Astrocyte of the cerebellum (primary cell): ENCODE results near the gene GOLGA3.

Experiments used
- DNase-seq: peaks from one replicate; pipeline ENCODE4 v3.0.0-alpha.2; 2011; ENCODE audit warnings: low read depth
- H3K4me3 ChIP-seq: 2 replicates; pipeline ENCODE4 v1.5.1; 2011; ENCODE audit warnings: mild to moderate bottlenecking, low read depth, low read length, moderate library complexity
- in situ Hi-C: cut with HindIII; loops from 2 replicates; pipeline ENCODE4 v1.10.0; 2017; ENCODE audit warnings: low sequenced_read_pairs
- TF ChIP-seq, protein P1 (sequence below): IDR thresholded peaks from 2 replicates; pipeline ENCODE4 v1.5.1; 2012; ENCODE audit warnings: low read length, low read depth, moderate library complexity, mild to moderate bottlenecking; ENCODE audit errors: missing control alignments

GOLGA3 gene

DNA sequence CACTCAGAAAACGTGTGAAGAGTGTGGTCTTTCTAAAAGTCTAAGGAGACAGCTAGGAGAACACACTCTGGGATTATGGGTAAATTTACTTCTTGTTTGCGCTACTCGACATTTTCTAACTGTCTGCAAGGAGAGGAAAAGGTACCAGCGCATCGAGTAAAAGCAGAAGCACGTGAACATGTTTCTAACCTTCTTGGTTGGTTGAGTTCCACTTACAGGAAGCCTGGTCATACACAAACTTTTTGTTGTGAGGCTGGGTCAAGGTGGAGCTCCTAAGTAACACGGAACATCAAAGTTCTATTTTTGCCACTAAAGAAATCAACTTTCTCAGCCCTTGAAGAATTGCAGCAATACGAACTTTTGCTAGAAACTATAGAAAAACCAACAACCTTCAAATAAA is 87.0 kb downstream of the GOLGA3 start:
- H3K4me3 ChIP-seq = no peak overlapping the region
- TF ChIP-seq, protein P1, sequence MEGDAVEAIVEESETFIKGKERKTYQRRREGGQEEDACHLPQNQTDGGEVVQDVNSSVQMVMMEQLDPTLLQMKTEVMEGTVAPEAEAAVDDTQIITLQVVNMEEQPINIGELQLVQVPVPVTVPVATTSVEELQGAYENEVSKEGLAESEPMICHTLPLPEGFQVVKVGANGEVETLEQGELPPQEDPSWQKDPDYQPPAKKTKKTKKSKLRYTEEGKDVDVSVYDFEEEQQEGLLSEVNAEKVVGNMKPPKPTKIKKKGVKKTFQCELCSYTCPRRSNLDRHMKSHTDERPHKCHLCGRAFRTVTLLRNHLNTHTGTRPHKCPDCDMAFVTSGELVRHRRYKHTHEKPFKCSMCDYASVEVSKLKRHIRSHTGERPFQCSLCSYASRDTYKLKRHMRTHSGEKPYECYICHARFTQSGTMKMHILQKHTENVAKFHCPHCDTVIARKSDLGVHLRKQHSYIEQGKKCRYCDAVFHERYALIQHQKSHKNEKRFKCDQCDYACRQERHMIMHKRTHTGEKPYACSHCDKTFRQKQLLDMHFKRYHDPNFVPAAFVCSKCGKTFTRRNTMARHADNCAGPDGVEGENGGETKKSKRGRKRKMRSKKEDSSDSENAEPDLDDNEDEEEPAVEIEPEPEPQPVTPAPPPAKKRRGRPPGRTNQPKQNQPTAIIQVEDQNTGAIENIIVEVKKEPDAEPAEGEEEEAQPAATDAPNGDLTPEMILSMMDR = no peak
- in situ Hi-C loops = no loop called here
- no peak for DNase-seq

DNA sequence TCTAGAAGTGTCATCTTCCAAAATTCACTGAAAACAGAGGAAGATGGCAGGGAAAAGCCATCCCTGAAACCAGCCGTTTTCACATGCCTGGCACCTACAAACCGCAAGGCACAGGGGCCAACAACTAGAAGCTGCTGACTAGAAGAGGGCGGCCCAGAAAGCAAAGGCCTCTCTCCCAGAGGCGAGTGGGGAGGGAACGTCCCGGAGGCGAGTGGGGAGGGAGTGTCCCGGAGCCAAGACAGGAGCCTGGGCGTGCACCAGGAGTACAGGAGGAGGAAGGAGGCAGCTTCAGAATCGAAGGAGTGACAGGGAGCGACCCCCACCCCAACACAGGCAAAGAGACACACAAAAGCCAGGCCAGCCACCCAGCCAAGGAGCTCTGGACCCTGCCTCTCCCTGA is 88.0 kb downstream of the GOLGA3 start:
- in situ Hi-C loops = no loop called here
- no peak for DNase-seq
- TF ChIP-seq, protein P1 = no peak
- no peak overlapping the region for H3K4me3 ChIP-seq

GRCh38 chr12:132740313-132740646 is 88.4 kb downstream of the GOLGA3 start:
- in situ Hi-C loops = no loop called here
- DNase-seq = no peak
- no peak overlapping the region for H3K4me3 ChIP-seq
- TF ChIP-seq, protein P1 = no peak

DNA sequence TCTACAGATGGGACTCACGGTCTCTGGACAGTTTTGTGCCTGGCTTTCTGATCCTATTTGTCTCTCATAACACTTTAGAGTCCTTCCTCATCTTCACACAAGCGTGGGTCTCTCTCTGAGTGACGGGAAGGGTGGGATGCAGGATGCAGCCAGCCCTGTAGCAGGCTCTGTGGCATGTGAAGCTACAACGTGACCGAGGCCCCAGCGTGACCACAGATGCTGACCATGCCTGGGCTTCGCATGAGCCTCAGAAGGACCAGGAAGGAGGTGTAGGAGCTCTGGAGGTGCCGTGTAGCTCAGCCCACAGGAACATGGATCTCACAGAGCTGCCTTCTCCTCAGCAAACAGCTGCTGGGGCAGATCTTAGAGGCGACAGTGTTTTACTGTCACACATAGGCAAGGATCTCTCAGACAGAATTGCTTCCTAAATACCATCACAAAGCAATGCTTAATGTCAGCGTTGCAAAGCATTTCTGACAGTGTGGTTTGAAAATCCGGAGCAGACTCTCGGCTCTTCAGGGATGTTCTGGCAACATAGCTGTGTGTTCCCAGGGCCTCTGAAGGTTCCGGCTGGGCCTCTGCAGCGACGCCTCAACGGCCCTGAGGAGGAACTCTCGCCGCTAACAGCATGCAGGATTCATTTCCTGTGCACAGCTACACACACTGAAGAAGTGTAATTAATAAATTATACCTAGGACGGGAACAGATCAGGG is 88.9 kb downstream of the GOLGA3 start:
- no peak for DNase-seq

GRCh38 chr12:132736913-132737312 is 91.8 kb downstream of the GOLGA3 start:
- in situ Hi-C loops = loop anchor here (5.0 kb wide), 1 partner anchor 75 kb away; no protein-coding TSS in a partner anchor
- H3K4me3 ChIP-seq = no peak overlapping the region
- TF ChIP-seq, protein P1 = no peak
- DNase-seq = no peak

More for the DNA sequence above, 88.9 kb downstream of the GOLGA3 start:
- in situ Hi-C loops = loop anchor here (5.0 kb wide), 1 partner anchor 73 kb away; no protein-coding TSS in a partner anchor
- TF ChIP-seq, protein P1 = no peak
- no peak overlapping the region for H3K4me3 ChIP-seq

GRCh38 chr12:132736378-132736777 is 92.3 kb downstream of the GOLGA3 start:
- in situ Hi-C loops = loop anchor here (5.0 kb wide), 1 partner anchor 76 kb away; no protein-coding TSS in a partner anchor
- H3K4me3 ChIP-seq = no peak overlapping the region
- TF ChIP-seq, protein P1 = no peak
- no peak for DNase-seq
